ENCODE measurements around the gene UTP3.

GRCh38 chr4:70658418-70658817 lies 29.9 kb upstream of the UTP3 start:
- TF ChIP-seq CTCF (IDR thresholded peaks at IDR 0.05 in 8 of 11, conservative IDR thresholded peaks at IDR 0.05 in 3 of 11), result no peak
- no peak for TF ChIP-seq POLR2A (IDR thresholded peaks at IDR 0.05)
- TF ChIP-seq POLR2AphosphoS5 (IDR thresholded peaks at IDR 0.05), result no peak
